ENCODE data around the gene LPGAT1.

DNA sequence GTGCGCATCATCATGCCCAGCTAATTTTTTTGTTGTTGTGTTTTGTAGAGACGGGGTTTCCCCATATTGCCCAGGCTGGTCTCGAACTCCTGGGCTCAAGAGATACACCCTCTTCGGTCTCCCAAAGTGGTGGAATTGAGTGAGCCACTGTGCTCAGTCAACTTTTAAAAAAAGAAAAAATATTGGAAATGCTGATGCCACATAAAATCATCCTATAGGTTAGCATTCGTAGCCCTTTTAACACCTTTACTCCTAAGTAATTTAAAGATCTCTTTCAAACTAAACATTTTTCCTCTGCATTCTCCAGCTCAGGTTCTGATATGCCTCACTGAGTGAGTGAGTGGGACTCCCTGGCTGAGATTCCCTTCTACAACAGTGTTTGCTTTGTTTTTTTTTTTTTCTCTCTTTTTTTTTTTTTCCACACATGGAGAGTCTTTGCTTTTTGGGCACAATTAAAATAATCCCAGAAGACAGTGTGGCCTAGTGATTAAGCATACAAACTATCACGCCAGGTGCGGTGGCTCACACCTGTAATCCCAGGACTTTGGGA is 74.0 kb downstream of the LPGAT1 start:
- TF ChIP-seq, protein P1, sequence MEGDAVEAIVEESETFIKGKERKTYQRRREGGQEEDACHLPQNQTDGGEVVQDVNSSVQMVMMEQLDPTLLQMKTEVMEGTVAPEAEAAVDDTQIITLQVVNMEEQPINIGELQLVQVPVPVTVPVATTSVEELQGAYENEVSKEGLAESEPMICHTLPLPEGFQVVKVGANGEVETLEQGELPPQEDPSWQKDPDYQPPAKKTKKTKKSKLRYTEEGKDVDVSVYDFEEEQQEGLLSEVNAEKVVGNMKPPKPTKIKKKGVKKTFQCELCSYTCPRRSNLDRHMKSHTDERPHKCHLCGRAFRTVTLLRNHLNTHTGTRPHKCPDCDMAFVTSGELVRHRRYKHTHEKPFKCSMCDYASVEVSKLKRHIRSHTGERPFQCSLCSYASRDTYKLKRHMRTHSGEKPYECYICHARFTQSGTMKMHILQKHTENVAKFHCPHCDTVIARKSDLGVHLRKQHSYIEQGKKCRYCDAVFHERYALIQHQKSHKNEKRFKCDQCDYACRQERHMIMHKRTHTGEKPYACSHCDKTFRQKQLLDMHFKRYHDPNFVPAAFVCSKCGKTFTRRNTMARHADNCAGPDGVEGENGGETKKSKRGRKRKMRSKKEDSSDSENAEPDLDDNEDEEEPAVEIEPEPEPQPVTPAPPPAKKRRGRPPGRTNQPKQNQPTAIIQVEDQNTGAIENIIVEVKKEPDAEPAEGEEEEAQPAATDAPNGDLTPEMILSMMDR (IDR thresholded peaks at IDR 0.05): no peak
- TF ChIP-seq POLR2A (IDR thresholded peaks at IDR 0.05): no peak
